SU-DHL-6 (cell line): ENCODE results near the gene EYS.

Source experiments
- H2AFZ ChIP-seq: fragments of 200-600 bp; sonication (generic); 2 replicates; pipeline ENCODE4 v1.6.1; 2014; ENCODE audit warnings: low read depth, mild to moderate bottlenecking, moderate library complexity, mixed read lengths, antibody characterized with exemption, low read length; ENCODE audit not compliant: severe bottlenecking
- H3F3A ChIP-seq: fragments of 200-600 bp; shearing (Covaris generic); 2 replicates; pipeline ENCODE4 v1.6.0; 2016; ENCODE audit warnings: antibody characterized with exemption, mild to moderate bottlenecking; ENCODE audit not compliant: insufficient read depth
- H3K27ac ChIP-seq: fragments of 200-600 bp; sonication (generic); 2 replicates; pipeline ENCODE4 v1.5.1; 2016; ENCODE audit warnings: low read depth, mild to moderate bottlenecking, low read length, moderate library complexity, mixed read lengths
- H3K27me3 ChIP-seq: fragments of 200-600 bp; sonication (generic), shearing (Covaris generic); 2 replicates; pipeline ENCODE4 v1.6.0; 2014; ENCODE audit warnings: mild to moderate bottlenecking, low read length
- H3K36me3 ChIP-seq: fragments of 200-600 bp; sonication (generic); 2 replicates; pipeline ENCODE4 v1.6.1; 2014; ENCODE audit warnings: mild to moderate bottlenecking, low read length, mixed read lengths
- H3K4me2 ChIP-seq: fragments of 300-600, 200-600 bp; shearing (Covaris generic), sonication (generic); 2 replicates; pipeline ENCODE4 v1.6.0; 2014; ENCODE audit warnings: low read length, low read depth, mild to moderate bottlenecking; ENCODE audit not compliant: poor library complexity, severe bottlenecking
- H3K4me3 ChIP-seq: fragments of 200-600 bp; sonication (generic); 2 replicates; pipeline ENCODE4 v1.5.1; 2014; ENCODE audit warnings: antibody characterized with exemption, low read length, mild to moderate bottlenecking, mixed read lengths; ENCODE audit not compliant: insufficient read depth, poor library complexity, severe bottlenecking
- H3K79me2 ChIP-seq: fragments of 200-600 bp; sonication (generic); 2 replicates; pipeline ENCODE4 v1.6.1; 2014; ENCODE audit warnings: mild to moderate bottlenecking, low read length, moderate library complexity; ENCODE audit not compliant: insufficient read depth
- H3K9ac ChIP-seq: fragments of 200-600 bp; sonication (generic); 2 replicates; pipeline ENCODE4 v1.7.0; 2014; ENCODE audit warnings: mild to moderate bottlenecking, low read length
- H3K9me2 ChIP-seq: fragments of 200-600 bp; sonication (generic); replicated peaks from 2 replicates; pipeline ENCODE4 v1.6.1; 2014; ENCODE audit warnings: low read length; ENCODE audit not compliant: insufficient read depth
- H3K9me3 ChIP-seq: fragments of 200-600 bp; sonication (generic); 2 replicates; pipeline ENCODE4 v1.6.1; 2014; ENCODE audit warnings: low read length, mixed read lengths; ENCODE audit not compliant: insufficient read depth
- H4K20me1 ChIP-seq: fragments of 200-600 bp; sonication (generic); 2 replicates; pipeline ENCODE4 v1.6.1; 2014; ENCODE audit warnings: low read depth, mild to moderate bottlenecking, antibody characterized with exemption, low read length, moderate library complexity, mixed read lengths
- EZH2phosphoT487 ChIP-seq: fragments of 200-600 bp; sonication (generic), shearing (Covaris generic); conservative IDR thresholded peaks from 2 replicates; pipeline ENCODE4 v1.6.1; 2018; ENCODE audit warnings: mild to moderate bottlenecking, antibody characterized with exemption, low read length, moderate library complexity, mixed read lengths
- TF ChIP-seq, protein P1 (sequence below): fragments of 200-600 bp; sonication (generic); IDR thresholded peaks from one replicate; pipeline ENCODE4 v1.5.1; 2017; ENCODE audit warnings: antibody characterized with exemption, mild to moderate bottlenecking, low read length, moderate library complexity; ENCODE audit not compliant: insufficient read depth, poor library complexity, severe bottlenecking

EYS gene

DNA sequence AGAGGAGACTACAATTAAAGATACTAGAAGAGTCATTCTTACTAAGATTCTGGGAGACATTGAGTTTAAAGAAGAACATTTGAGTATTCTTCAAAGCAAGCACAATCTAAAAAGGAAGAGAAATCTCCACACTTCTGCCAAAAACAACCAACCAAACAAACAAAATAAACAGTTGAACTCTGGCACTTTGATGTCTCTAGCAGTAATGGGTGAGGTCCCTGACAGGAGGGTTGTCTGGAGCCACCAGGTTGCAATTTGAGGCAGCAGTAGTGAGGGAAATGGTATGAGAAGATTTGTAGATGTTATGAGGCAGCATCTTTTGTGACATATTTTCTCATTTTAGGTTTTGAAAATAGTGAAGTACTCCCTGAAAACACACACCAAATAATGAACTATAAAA is 1963.3 kb downstream of the EYS start:
- Histone ChIP-seq H3K9ac (no peak overlapping the region), H3K79me2 (no peaks in the 10 kb centered on the region), H3K9me3 (no peaks in the 10 kb centered on the region), H3K36me3 (no peaks in the 10 kb centered on the region), H2AFZ (no peak overlapping the region), H3F3A (no peaks in the 10 kb centered on the region), H3K27me3 (no peaks in the 10 kb centered on the region), H3K4me2 (no peak overlapping the region), H4K20me1 (no peaks in the 10 kb centered on the region), H3K9me2 (no peaks in the 10 kb centered on the region), H3K27ac (no peak overlapping the region), H3K4me3 (no peak overlapping the region)
- TF ChIP-seq EZH2phosphoT487 = no peak
- TF ChIP-seq, protein P1, sequence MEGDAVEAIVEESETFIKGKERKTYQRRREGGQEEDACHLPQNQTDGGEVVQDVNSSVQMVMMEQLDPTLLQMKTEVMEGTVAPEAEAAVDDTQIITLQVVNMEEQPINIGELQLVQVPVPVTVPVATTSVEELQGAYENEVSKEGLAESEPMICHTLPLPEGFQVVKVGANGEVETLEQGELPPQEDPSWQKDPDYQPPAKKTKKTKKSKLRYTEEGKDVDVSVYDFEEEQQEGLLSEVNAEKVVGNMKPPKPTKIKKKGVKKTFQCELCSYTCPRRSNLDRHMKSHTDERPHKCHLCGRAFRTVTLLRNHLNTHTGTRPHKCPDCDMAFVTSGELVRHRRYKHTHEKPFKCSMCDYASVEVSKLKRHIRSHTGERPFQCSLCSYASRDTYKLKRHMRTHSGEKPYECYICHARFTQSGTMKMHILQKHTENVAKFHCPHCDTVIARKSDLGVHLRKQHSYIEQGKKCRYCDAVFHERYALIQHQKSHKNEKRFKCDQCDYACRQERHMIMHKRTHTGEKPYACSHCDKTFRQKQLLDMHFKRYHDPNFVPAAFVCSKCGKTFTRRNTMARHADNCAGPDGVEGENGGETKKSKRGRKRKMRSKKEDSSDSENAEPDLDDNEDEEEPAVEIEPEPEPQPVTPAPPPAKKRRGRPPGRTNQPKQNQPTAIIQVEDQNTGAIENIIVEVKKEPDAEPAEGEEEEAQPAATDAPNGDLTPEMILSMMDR = no peak

DNA sequence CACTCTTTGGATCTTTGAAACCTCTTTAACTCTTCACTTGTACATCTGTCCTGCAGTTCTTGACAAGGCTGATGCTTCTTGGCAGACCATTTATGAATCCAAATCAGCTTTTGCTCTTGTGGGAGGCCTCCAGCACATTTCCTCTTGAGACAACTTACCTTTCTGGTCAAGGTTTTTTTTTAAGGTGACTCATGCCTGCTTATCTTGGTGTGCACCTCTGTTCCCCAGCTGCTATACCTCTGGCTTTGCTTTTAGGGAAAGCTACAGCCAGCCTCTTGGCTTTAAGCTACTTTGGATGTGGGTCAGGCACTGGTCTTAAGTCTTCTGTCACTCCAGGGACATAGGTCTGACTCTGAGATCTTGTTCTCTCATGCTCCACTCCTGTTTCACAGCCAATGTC is 1965.0 kb downstream of the EYS start:
- no peak overlapping the region for H3K27ac ChIP-seq
- no peak overlapping the region for H2AFZ ChIP-seq
- TF ChIP-seq, protein P1 = no peak
- no peak for TF ChIP-seq EZH2phosphoT487
- no peaks in the 10 kb centered on the region for H3K27me3 ChIP-seq
- no peaks in the 10 kb centered on the region for H3K9me3 ChIP-seq
- H3K9ac ChIP-seq = no peak overlapping the region
- H3K9me2 ChIP-seq = no peaks in the 10 kb centered on the region
- no peaks in the 10 kb centered on the region for H4K20me1 ChIP-seq
- H3K4me2 ChIP-seq = no peak overlapping the region
- H3K36me3 ChIP-seq = no peaks in the 10 kb centered on the region
- no peaks in the 10 kb centered on the region for H3K79me2 ChIP-seq
- H3F3A ChIP-seq = no peaks in the 10 kb centered on the region
- no peak overlapping the region for H3K4me3 ChIP-seq

DNA sequence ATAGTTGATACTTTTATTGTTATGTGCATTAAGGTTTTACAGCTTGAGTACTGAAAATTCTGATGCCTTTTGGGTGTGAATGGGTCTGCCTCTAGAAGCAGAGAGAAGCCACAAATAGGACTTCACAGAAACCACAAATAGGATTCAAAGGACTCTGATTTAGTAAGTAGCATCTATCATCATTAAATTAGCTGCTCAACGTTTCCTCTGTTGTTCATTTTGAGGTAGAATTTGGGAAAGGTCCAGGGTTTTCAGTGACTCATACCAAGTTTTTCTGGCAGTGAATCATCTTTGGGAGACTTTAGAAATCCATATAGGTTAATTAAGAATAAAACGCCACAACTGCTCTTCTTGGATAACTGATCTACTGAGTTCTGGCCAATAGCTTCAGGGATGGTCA is 1966.3 kb downstream of the EYS start:
- H3K4me2 ChIP-seq = no peak overlapping the region
- no peaks in the 10 kb centered on the region for H3K9me2 ChIP-seq
- no peaks in the 10 kb centered on the region for H3K79me2 ChIP-seq
- no peaks in the 10 kb centered on the region for H3K27me3 ChIP-seq
- TF ChIP-seq EZH2phosphoT487 = no peak
- TF ChIP-seq, protein P1 = no peak
- H3K9me3 ChIP-seq = no peaks in the 10 kb centered on the region
- H3K36me3 ChIP-seq = no peaks in the 10 kb centered on the region
- no peak overlapping the region for H2AFZ ChIP-seq
- H3F3A ChIP-seq = no peaks in the 10 kb centered on the region
- no peak overlapping the region for H3K9ac ChIP-seq
- no peak overlapping the region for H3K4me3 ChIP-seq
- H3K27ac ChIP-seq = no peak overlapping the region
- H4K20me1 ChIP-seq = no peaks in the 10 kb centered on the region
